ENCODE measurements around the gene ADORA3. TPM values are rescaled to one million over a fixed set of nuclear protein-coding genes. Genes with fewer than 3 reads are reported as not detected.
A peak's percentile ranks its signal among the peaks of the same experiment; 100 is the strongest.

The ADORA3 gene
- total RNA-seq, 4 donors from 2014 or later, result 0.27 to 6.9 (median 3.1) TPM

GRCh38 chr1:111455642-111456031 lies 47.8 kb downstream of the ADORA3 start:
- peaks cover 10 to 49% (median 27%) of the 10 kb centered on the region in 3 donors for H3K4me1 ChIP-seq
- DNase-seq, result no peak
- no peak overlapping the region for H3K4me3 ChIP-seq
- intact Hi-C loops (cut with DNase I), result no loop called here
- H3K9me3 ChIP-seq, result no peaks in the 10 kb centered on the region
- peaks cover 0 to 83% (median 36%) of the 10 kb centered on the region in 3 donors for H3K36me3 ChIP-seq
- no peaks in the 10 kb centered on the region for H3K27me3 ChIP-seq
- no peak overlapping the region for H3K27ac ChIP-seq
- 81 to 86% methylated on average over 3 of the region's 3 CpGs for WGBS, 2 donors
- TF ChIP-seq POLR2A (IDR thresholded peaks at IDR 0.05), result no peak
- no peak for TF ChIP-seq CTCF (IDR thresholded peaks at IDR 0.05)

- no peak for TF ChIP-seq POLR2A (IDR thresholded peaks at IDR 0.05)
- H3K4me1 ChIP-seq, result peaks cover 16 to 55% (median 32%) of the 10 kb centered on the region in 3 donors
- intact Hi-C loops (cut with DNase I), result no loop called here
- 58 to 61% methylated on average over 5 of the region's 5 CpGs for WGBS, 2 donors
- no peaks in the 10 kb centered on the region for H3K27me3 ChIP-seq
- H3K9me3 ChIP-seq, result no peaks in the 10 kb centered on the region
- no peak overlapping the region for H3K27ac ChIP-seq
- DNase-seq, result no peak
- H3K36me3 ChIP-seq, result peaks cover 0 to 78% (median 34%) of the 10 kb centered on the region in 3 donors
- H3K4me3 ChIP-seq, result no peak overlapping the region
These were observed 48.4 kb downstream of the ADORA3 start for GRCh38 chr1:111454859-111455641.

- H3K9me3 ChIP-seq, result no peaks in the 10 kb centered on the region
- DNase-seq, result no peak
- no peak overlapping the region for H3K4me3 ChIP-seq
- peaks cover 0 to 64% (median 22%) of the 10 kb centered on the region in 3 donors for H3K36me3 ChIP-seq
- TF ChIP-seq CTCF (IDR thresholded peaks at IDR 0.05) (no peak), POLR2A (IDR thresholded peaks at IDR 0.05) (no peak)
- peaks cover 18 to 57% (median 33%) of the 10 kb centered on the region in 3 donors for H3K4me1 ChIP-seq
- no peaks in the 10 kb centered on the region for H3K27me3 ChIP-seq
- WGBS, 2 donors, result 87 to 90% methylated on average over 3 of the region's 3 CpGs
- intact Hi-C loops (cut with DNase I), result no loop called here
- no peak overlapping the region for H3K27ac ChIP-seq
These were observed 49.7 kb downstream of the ADORA3 start for GRCh38 chr1:111453706-111454105.

GRCh38 chr1:111452581-111452980 lies 50.9 kb downstream of the ADORA3 start:
- TF ChIP-seq CTCF (IDR thresholded peaks at IDR 0.05) (no peak), POLR2A (IDR thresholded peaks at IDR 0.05) (no peak)
- no peak overlapping the region for H3K4me3 ChIP-seq
- peaks cover 18 to 68% (median 38%) of the 10 kb centered on the region in 3 donors for H3K4me1 ChIP-seq
- no peaks in the 10 kb centered on the region for H3K27me3 ChIP-seq
- H3K36me3 ChIP-seq, result peaks cover 0 to 53% (median 12%) of the 10 kb centered on the region in 3 donors
- 81% methylated on average over 3 of the region's 3 CpGs for WGBS, 2 donors
- DNase-seq, result no peak
- H3K9me3 ChIP-seq, result no peaks in the 10 kb centered on the region
- no peak overlapping the region for H3K27ac ChIP-seq
- intact Hi-C loops (cut with DNase I), result no loop called here

- peak overlapping the region; percentile 84 to 96 (median 92) for H3K4me3 ChIP-seq
- no peak for DNase-seq
- H3K27me3 ChIP-seq, result no peaks in the 10 kb centered on the region
- no peak for TF ChIP-seq CTCF (IDR thresholded peaks at IDR 0.05)
- TF ChIP-seq POLR2A (IDR thresholded peaks at IDR 0.05), result no peak
- no peaks in the 10 kb centered on the region for H3K9me3 ChIP-seq
- WGBS, 2 donors, result 38 to 51% methylated on average over 3 of the region's 3 CpGs
- intact Hi-C loops (cut with DNase I), result no loop called here
- peaks cover 18 to 84% (median 43%) of the 10 kb centered on the region in 3 donors for H3K4me1 ChIP-seq
- H3K27ac ChIP-seq, result peak overlapping the region in 3 of 4 donors; percentile 90 to 95 (median 94)
- H3K36me3 ChIP-seq, result peaks cover 3 to 46% (median 3%) of the 10 kb centered on the region in 3 donors
These were observed 53.2 kb downstream of the ADORA3 start for GRCh38 chr1:111450185-111450584.
